Upper lobe of left lung (tissue), 6 donors: ENCODE results near the gene PLXNA1. TPM values are rescaled to one million over a fixed set of nuclear protein-coding genes. Genes with fewer than 3 reads are reported as not detected.

Source experiments
- ATAC-seq, 2 donors: fragments of 200-7000 bp; cut with Tn5 transposase; one replicate each; pipeline ENCODE4 v1.9.1; 2022; ENCODE audit warnings: mild to moderate bottlenecking in 2 of 2, moderate library complexity in 2 of 2; ENCODE audit not compliant: low FRiP score in 2 of 2
- DNase-seq, 2 donors: peaks; one replicate each; pipeline ENCODE4 v3.0.0-alpha.2; 2019 to 2020
- H3K27ac ChIP-seq, 4 donors: fragments of 200-600 bp; sonication (generic); one replicate each; pipeline ENCODE4 v1.5.1; 2016 to 2019
- H3K27me3 ChIP-seq, 4 donors: fragments of 200-600 bp; sonication (generic); one replicate each; pipeline ENCODE4 v1.5.1; 2017 to 2019
- H3K36me3 ChIP-seq, 4 donors: fragments of 200-600 bp; sonication (generic); one replicate each; pipeline ENCODE4 v1.5.1; 2016 to 2019
- H3K4me1 ChIP-seq, 4 donors: fragments of 200-600 bp; sonication (generic); one replicate each; pipeline ENCODE4 v1.5.1; 2018 to 2019
- H3K4me3 ChIP-seq, 4 donors: fragments of 200-600 bp; sonication (generic); one replicate each; pipeline ENCODE4 v1.5.1; 2017 to 2019; ENCODE audit warnings: mild to moderate bottlenecking in 2 of 4, moderate library complexity in 1 of 4
- H3K9me3 ChIP-seq, 4 donors: fragments of 200-600 bp; sonication (generic); one replicate each; pipeline ENCODE4 v1.5.1; 2018 to 2019
- CTCF ChIP-seq, 6 experiments: fragments of 450-650 bp in 4 of 6; fragments of 200-600 bp in 2 of 6; sonication (generic) in 2 of 6; IDR thresholded peaks; one replicate each; pipeline ENCODE4 v1.5.1; 2016 to 2019; ENCODE audit warnings: antibody characterized with exemption in 6 of 6
- EP300 ChIP-seq, 4 donors: sonication (generic); formaldehyde crosslinking; IDR thresholded peaks; one replicate each; pipeline ENCODE4 v1.5.1; 2017; ENCODE audit warnings: antibody characterized with exemption in 4 of 4, control low read depth in 2 of 4
- POLR2A ChIP-seq, 4 donors: fragments of 450-650 bp; IDR thresholded peaks; one replicate each; pipeline ENCODE4 v1.5.1; 2016 to 2017; ENCODE audit warnings: antibody characterized with exemption in 4 of 4, mild to moderate bottlenecking in 2 of 4
- POLR2AphosphoS5 ChIP-seq, 2 donors: sonication (generic); formaldehyde crosslinking; IDR thresholded peaks; one replicate each; pipeline ENCODE4 v1.5.1; 2017; ENCODE audit warnings: antibody characterized with exemption in 2 of 2
- WGBS, 2 donors: methylation state at CpG; one replicate each; pipeline ENCODE4 v1.1.5; 2017 to 2018; 5-methylcytosine and 5-hydroxymethylcytosine counted together
- total RNA-seq, 6 donors: library from RNA; depleted of rRNA in 4 of 6; stranded (reverse); fragments of >200 nt in 4 of 6; gene quantifications; one replicate each; pipeline versions ENCODE4 v1.1.0 to v1.2.1, GENCODE V29; 2016 to 2021
- donor health status: DM: no; HTN: no; CAD: no; lungs with moderate emphysema.
- donor health status: DM: no; HTN: yes; CAD: no; lungs with severe emphysema.

Gene PLXNA1
- total RNA-seq, 6 donors from 2014 or later, result 48.0 to 94.3 (median 73.7) TPM

DNA sequence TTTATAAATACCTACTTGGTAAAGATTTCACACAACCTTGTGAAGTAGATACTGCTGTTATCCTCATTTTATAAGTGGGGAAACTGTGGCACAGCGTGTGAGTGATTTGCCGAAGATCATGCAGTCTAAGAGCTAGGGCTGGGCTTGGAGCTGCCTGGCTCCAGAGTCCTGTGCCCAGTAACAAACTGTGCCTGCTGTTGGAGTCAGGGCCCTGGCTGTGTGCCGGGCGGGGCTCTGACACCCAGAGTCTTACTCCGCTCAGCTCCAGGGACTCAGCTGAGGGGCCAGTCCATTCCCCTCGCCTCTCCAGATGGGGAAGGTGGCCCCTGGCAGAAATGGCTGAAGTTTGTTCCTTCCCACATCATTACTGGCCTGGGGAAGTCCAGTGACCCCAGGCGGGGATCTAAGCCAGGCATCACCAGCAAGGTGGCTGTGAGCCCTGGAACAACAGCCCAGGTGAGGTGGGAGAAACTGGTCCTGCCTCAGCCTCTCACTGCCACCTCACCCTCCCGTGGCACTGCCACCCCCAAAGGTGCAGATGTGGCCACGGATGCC lies 17.3 kb upstream of the PLXNA1 start:
- TF ChIP-seq EP300 (IDR thresholded peaks at IDR 0.05) (no peak), CTCF (IDR thresholded peaks at IDR 0.05) (no peak), POLR2A (IDR thresholded peaks at IDR 0.05) (no peak), POLR2AphosphoS5 (IDR thresholded peaks at IDR 0.05) (no peak)
- no peaks in the 10 kb centered on the region for H3K9me3 ChIP-seq
- no peak overlapping the region for H3K27ac ChIP-seq
- ATAC-seq (no peak), DNase-seq (no peak)
- peaks cover 7 to 15% (median 12%) of the 10 kb centered on the region in 4 donors for H3K4me1 ChIP-seq
- H3K27me3 ChIP-seq, result no peaks in the 10 kb centered on the region
- no peaks in the 10 kb centered on the region for H3K36me3 ChIP-seq
- WGBS, 2 donors, result 78 to 90% methylated on average over 6 to 9 of the region's 9 CpGs
- no peak overlapping the region for H3K4me3 ChIP-seq

GRCh38 chr3:126967386-126967785 lies 15.5 kb upstream of the PLXNA1 start:
- H3K27me3 ChIP-seq, result no peaks in the 10 kb centered on the region
- H3K9me3 ChIP-seq, result no peaks in the 10 kb centered on the region
- peaks cover 0 to 7% (median 3%) of the 10 kb centered on the region in 4 donors for H3K4me1 ChIP-seq
- no peak overlapping the region for H3K27ac ChIP-seq
- WGBS, 2 donors, result 90 to 93% methylated on average over 8 to 10 of the region's 10 CpGs
- no peak for ATAC-seq
- peak in 1 of 2 donors; percentile 48 for DNase-seq
- TF ChIP-seq EP300 (IDR thresholded peaks at IDR 0.05) (no peak), CTCF (IDR thresholded peaks at IDR 0.05) (no peak), POLR2AphosphoS5 (IDR thresholded peaks at IDR 0.05) (no peak), POLR2A (IDR thresholded peaks at IDR 0.05) (no peak)
- H3K36me3 ChIP-seq, result no peaks in the 10 kb centered on the region
- no peak overlapping the region for H3K4me3 ChIP-seq

DNA sequence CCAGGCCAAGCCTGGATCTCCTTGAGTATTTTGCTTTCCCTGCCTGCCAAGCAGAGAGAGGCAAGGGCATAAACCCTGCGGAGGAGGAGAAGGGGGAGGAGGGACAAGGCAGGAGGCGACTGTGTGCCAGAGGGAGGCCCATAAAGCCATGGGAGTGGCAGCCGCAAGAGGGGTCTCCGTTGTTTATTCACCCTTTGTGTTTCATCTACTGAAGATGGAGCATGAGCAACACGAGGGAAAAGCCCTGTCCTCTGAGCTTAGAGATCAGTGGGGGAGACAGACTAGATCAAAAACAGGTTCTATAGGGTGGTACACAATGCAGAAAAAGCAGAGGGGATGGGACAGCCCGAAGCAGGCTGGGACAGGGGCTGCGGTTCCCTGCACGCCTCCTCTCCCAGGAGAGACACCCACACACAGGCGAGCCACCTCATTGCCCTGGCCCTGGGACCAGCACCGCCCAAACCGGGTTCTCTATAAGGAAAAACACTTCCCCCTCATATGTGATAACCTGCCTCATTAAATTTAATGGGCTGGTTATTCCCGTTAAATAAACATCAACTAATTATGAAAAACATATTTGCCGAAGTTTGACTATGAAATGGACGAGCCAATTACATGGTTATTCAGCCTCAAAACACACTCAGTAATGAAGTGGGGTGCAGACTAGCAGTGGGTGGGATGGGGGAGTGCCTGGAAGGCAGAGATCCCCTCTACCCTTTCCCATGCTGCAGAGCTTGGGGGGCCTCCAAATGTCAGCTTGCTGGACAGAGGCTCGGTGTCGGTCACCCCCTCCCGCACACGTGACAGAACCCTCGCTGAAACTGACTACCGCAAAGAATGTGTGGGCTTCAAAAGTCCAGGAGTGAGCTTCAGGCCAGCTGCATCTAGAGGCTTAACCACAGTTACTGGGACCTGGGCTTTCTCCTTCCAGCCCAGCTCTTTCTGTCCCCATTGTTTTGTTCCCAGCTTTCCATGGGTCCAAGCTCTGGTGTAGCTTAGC lies 14.2 kb upstream of the PLXNA1 start:
- H3K36me3 ChIP-seq, result no peaks in the 10 kb centered on the region
- H3K4me1 ChIP-seq, result peaks cover 0 to 10% (median 4%) of the 10 kb centered on the region in 4 donors
- ATAC-seq, result no peak
- H3K9me3 ChIP-seq, result no peaks in the 10 kb centered on the region
- H3K4me3 ChIP-seq, result no peak overlapping the region
- WGBS, 2 donors, result 88 to 89% methylated on average over 20 of the region's 20 CpGs
- H3K27me3 ChIP-seq, result no peaks in the 10 kb centered on the region
- TF ChIP-seq CTCF (IDR thresholded peaks at IDR 0.05), result no peak
- TF ChIP-seq POLR2A (IDR thresholded peaks at IDR 0.05), result no peak
- no peak for TF ChIP-seq POLR2AphosphoS5 (IDR thresholded peaks at IDR 0.05)
- TF ChIP-seq EP300 (IDR thresholded peaks at IDR 0.05), result no peak
- DNase-seq, result no peak
- H3K27ac ChIP-seq, result no peak overlapping the region

- peaks cover 0 to 10% (median 4%) of the 10 kb centered on the region in 4 donors for H3K4me1 ChIP-seq
- TF ChIP-seq POLR2AphosphoS5 (IDR thresholded peaks at IDR 0.05) (no peak), EP300 (IDR thresholded peaks at IDR 0.05) (no peak), CTCF (IDR thresholded peaks at IDR 0.05) (no peak), POLR2A (IDR thresholded peaks at IDR 0.05) (no peak)
- H3K4me3 ChIP-seq, result no peak overlapping the region
- no peaks in the 10 kb centered on the region for H3K36me3 ChIP-seq
- DNase-seq, result no peak
- no peak for ATAC-seq
- H3K27ac ChIP-seq, result no peak overlapping the region
- H3K27me3 ChIP-seq, result no peaks in the 10 kb centered on the region
- peaks cover 0 to 5% (median 1%) of the 10 kb centered on the region in 4 donors for H3K9me3 ChIP-seq
- 66 to 68% methylated on average over 7 of the region's 7 CpGs for WGBS, 2 donors
These were observed 13.3 kb upstream of the PLXNA1 start for GRCh38 chr3:126969586-126969985.
